ENCODE results near the gene L1CAM.
"Not testable (repeated sequence)": the region's sequence is repeated elsewhere in the genome, so short reads cannot be mapped to it uniquely, and the experiment has no call there.

Gene L1CAM

GRCh38 chrX:153820601-153821000 is 65.4 kb downstream of the L1CAM start:
- no peak overlapping the region for H3K4me3 ChIP-seq (ENCODE audit: low read depth, low read length)
- DNase-seq (ENCODE audit: low read depth), result no peak
- TF ChIP-seq CTCF (IDR thresholded peaks at IDR 0.05; ENCODE audit: low read depth, low read length, missing control alignments), result no peak

- TF ChIP-seq CTCF (IDR thresholded peaks at IDR 0.05; ENCODE audit: low read depth, low read length, missing control alignments), result no peak
- DNase-seq (ENCODE audit: low read depth), result no peak
- no peak overlapping the region for H3K4me3 ChIP-seq (ENCODE audit: low read depth, low read length)
Measured at GRCh38 chrX:153819384-153820040, 66.5 kb downstream of the L1CAM start.

GRCh38 chrX:153818571-153819383 is 67.2 kb downstream of the L1CAM start:
- no peak for DNase-seq (ENCODE audit: low read depth)
- no peak for TF ChIP-seq CTCF (IDR thresholded peaks at IDR 0.05; ENCODE audit: low read depth, low read length, missing control alignments)
- H3K4me3 ChIP-seq (ENCODE audit: low read depth, low read length), result no peak overlapping the region

GRCh38 chrX:153818064-153818463 is 67.9 kb downstream of the L1CAM start:
- DNase-seq (ENCODE audit: low read depth); H3K4me3 ChIP-seq (ENCODE audit: low read depth, low read length): not testable (repeated sequence)

GRCh38 chrX:153816831-153817690 is 68.9 kb downstream of the L1CAM start:
- H3K4me3 ChIP-seq (ENCODE audit: low read depth, low read length), result no peak overlapping the region
- DNase-seq (ENCODE audit: low read depth), result no peak
- TF ChIP-seq CTCF (IDR thresholded peaks at IDR 0.05; ENCODE audit: low read depth, low read length, missing control alignments), result no peak

- DNase-seq (ENCODE audit: low read depth), result no peak
- no peak for TF ChIP-seq CTCF (IDR thresholded peaks at IDR 0.05; ENCODE audit: low read depth, low read length, missing control alignments)
- no peak overlapping the region for H3K4me3 ChIP-seq (ENCODE audit: low read depth, low read length)
Measured at GRCh38 chrX:153814591-153815315, 71.2 kb downstream of the L1CAM start.

Data from GM12864 (cell line).